GM19099 (cell line): ENCODE results near the gene INPP5A.

Experiments
- POLR2A ChIP-seq: IDR thresholded peaks from 3 replicates; pipeline ENCODE4 v1.6.1; 2011; ENCODE audit warnings: low read depth; ENCODE audit not compliant: insufficient read length; ENCODE audit errors: extremely low read depth

The INPP5A gene

DNA sequence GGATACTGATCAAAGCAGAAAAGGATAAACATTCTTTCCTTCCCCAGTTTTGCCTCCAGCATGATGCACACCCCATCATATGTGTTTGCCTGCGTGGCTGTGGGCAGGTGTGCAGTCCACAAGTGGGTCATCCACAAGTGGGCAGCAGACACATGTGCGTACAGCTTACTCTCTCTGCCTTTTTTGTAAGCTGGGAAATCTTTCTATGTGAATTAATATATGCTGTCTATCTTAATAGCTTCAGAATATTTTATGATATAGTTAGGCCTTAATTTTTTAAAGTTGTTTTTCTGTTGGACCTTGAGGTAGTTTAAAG, 80.1 kb downstream of the INPP5A start:
- TF ChIP-seq POLR2A, result no peak

DNA sequence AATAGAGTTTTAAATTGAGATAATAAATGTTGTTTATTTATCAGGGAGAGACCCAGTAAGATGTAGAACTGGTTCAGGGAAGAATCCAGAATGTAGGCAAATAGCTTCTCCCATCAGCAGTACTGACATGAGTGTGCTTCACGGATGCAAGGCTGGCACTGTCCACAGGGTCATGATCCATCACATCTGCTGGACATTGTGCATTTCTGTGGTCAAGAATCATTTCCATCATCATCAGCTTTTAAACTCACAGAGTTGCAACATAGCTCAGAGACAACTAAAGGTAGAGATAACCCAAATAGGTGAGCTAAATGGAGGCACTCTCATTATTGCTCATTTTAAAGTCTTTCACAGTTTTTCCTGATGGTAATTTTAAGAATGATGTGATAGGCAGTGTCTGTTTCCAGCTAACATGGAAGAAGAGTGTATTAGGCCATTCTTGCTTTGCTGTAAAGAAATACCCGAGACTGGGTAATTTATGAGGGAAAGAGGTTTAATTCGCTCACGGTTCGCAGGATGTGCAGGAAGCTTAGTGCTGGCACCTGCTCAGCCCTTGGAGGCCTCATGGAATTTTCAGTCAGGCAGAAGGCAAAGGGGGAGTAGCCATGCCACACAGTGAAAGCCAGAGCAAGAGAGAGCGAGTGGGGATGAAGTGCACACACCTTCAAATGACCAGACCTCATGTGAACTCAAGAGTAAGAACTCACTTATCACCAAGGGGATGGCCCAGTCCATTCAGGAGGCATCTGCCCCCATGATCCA, 80.8 kb downstream of the INPP5A start:
- no peak for TF ChIP-seq POLR2A

DNA sequence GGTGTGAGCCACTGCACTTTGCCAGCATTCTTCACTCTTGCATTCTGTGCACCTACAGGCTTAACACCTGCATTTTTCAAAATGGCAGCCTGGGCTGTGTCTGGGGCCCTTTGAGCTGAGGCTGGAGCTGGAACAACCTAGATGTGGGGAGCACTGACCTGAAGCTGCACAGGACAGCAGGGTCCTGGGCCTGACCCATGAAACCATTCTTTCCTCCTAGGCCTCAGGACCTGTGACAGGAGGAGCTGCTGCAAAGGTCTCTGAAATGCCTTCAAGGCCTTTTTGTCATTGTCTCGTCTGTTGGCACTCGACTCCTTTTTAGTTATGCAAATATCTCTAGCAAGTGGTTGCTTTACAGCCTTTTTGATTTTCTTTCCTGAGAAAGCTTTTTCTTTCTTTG, 82.3 kb downstream of the INPP5A start:
- no peak for TF ChIP-seq POLR2A

DNA sequence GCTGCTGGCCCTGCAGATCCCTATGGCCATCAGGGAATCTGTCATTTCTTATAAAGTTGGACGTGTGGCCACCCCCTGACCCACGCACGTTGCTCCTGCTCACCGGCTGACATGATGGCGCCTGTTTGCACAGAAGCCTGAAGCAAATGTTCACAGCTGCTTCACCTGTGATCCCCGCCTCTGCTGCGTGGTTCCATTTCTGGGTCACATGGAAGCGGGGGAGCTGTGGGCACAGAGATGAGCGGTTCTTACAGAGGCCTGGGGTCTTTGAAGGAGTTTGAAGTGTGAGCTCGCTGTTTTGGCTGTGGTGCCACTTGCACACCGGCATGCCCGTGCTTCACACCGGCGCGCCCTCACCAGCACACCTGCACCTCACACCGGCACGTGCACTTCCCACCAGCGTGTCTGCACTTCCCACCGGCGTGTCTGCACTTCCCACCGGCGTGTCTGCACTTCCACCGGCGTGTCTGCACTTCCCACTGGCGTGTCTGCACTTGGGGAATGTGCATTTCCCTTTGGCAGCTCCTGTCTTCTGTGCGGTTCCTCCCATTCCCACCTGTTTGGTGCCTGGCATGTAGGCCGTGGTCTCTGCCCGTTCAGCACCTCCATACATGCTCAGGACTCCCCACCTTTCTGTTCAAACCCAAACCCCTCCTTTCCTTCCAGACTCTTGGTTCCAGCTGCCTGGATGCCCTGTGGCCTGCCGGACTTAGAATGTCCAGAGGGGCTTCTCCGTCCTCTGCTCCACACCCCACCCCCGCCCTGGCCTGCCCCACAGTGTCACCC, 86.7 kb downstream of the INPP5A start:
- no peak for TF ChIP-seq POLR2A

DNA sequence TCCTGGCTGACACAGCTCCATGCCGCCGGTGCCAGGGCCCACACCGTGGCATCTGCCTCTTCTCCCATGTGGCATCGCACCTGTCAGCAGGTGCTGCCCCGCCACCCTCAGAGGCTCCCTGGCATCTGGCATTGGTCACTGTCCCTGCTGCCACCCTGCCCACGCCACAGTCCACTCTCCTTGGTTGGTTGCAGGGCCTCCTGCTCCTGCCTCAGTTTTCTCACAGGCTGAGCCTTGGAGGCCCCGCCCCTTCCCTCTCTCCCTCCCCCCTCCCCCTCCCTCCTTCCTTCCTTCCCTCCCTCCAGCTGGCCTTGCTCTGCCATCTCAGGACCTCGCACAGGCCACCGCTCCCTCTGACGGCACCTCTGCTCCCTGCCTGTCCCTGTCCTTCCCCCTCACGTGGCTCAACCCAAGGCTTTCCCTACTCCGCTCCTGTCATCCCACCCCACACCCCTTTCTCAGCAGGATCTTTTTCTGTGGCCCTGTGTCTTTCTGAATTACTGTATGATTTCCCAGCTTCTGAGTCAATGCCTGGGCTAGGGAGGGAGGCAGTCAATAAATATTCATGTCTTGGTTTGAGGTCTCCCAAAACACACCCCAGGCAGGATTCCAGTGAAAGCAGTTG, 87.4 kb downstream of the INPP5A start:
- TF ChIP-seq POLR2A, result no peak

DNA sequence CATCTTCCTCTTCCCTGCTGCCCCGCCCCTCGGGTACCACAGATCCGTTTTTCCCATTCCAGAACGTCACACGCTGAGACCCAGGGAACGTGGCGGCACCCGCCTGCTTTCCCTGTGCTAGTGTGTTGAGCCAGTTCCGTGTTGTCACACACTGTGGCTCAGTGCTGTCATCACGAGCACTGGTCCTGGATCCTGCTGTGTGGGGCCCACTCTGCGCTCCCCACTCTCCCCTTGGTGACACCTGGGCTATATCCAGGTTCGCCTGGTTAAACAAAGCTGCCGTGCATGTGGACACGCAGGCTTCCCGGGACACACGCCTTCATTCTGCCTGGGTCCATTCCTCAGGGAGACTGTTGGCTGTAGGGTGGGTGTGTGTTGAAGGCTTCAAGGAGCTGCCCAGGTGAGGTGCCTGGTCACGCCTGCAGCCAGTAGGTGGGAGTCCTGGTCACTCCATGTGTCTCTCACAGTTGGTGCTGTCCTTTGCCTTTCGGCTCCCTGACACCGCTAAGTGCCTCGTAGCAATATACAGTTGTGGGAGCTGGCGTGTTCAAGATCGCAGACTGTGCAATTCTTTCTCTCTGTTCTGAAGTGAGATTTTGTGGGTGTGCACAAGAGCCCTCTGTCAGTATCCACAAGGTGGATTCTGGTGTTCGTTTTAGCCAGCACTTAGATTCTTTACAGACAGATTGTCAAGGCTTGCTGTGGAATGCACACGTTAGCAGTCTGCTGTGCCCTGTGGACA, 88.6 kb downstream of the INPP5A start:
- no peak for TF ChIP-seq POLR2A

DNA sequence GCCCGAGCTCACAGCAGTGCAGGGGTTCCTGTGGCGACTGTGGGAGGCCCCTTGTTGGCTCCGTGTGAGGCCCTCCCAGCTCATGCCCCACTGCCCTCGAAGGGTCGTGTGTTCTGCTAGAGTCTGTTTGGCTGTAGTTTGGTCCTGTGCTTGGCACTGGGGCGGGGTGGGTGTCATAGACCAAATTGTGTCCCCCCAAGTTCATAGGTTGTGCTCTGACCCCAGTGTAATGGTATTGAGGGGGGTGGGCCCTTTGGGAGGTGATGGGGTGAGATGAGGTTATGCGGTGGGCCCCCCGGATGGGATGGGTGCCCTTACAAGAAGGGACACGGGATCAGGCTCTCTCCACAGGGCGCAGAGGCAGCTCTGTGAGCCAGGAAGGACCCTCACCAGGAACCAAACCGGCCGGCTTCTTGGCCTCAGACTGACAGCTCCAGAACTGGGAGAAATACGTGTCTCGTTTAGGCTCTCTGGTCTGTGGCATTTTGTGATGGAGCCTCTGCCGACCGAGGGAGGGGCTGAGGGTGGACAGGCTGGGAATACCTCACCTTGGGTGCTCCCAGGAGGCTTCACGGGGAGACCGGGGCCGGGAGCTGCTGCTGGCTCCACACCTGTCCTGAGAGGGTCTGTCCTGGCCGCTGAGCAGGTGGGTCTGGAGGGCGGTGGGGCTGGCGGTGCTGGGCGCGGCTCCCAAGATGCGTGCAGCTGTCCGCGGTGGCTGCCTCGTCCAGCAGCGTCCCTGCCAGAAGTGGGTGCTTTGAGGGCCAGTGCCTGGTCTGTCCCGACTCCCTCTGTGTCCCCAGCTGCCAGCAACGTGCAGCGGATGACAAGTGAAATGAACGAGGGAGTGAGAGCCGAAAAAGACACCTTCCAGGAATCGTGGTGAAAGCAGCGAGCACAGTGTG, 89.4 kb downstream of the INPP5A start:
- no peak for TF ChIP-seq POLR2A

DNA sequence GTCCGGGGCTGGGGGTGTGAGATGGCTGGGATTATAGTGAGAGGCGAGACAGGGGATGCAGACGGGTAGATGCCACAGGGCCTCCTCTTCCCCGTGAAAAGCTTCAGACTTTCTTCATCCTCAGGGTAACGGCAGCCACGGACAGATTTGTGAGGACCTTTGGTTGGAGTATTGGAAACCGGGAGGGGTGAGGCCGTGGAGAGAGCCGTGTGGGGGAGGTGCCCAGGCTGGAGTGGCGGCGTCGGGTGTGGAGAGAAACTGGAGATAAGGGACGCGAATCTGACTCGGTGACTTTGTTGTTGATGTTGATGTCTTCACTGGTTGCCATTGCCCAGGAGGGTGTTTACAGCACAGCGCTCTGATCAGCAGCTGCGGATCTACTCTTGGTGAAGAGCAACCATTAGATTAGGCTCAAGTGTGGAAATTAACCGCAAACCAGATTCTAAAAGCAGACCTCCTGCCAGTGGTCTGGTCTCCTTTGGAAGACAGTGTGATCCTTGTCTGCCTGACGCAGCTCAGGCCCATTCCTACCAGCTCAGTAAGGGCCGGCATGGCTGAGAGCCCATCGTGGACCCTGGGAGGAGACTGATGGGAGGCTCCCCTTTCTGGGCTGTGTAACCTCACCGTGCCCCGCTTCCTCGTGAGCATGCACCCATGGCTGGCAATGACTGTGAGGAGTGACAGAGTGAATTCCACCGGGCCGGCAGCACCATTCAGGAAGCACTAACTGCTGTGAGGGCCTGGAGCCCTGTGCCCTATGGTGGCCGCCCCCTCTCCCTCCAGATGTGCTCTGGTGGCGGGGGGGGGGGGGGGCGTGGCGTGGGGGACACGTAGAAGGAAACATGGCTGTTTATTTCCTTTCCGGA, 90.3 kb downstream of the INPP5A start:
- no peak for TF ChIP-seq POLR2A

DNA sequence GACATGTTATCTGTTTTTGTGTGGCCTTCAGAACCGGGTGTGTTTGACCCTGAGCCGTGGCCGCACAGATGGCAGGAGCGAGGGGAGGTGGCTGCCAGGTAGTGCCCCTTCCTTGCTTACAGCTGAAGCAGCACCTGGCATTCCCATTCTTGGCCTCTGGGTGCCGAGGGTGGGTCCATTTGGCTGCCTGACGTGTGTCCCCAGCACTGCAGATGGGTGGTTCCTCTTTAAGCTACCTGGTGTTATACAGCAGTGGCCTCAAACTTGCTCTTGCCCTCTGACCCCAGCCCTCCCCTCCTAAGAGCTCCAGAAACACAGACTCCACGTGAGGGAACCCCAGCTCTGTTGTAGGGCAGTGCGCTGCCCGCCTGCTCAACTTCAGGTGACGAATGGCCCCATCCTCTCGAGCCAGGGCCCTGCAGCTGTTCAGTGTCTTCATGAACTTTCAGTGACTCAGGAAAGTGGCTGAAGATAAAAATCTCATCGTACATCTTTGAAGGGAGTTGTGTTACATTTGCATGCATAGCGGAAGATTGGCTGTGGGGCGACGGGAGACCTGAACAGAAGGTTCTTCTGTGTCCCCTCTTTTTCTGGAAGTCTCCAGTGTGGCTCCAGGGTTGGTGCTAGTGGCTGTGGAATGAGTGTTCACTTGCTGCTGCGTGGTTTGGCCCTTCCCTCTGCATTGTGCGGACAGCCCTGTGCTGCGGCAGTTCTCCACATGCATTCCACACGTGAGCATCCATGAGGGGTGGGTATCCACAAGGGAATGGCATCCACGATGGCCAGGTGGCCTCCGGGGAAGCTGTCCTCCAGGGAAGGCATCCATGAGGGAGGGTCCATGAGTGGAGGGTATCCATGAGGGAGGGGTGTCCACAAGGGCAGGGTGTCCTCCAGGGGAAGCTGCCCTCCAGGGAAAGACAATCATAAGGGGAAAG, 91.6 kb downstream of the INPP5A start:
- no peak for TF ChIP-seq POLR2A

DNA sequence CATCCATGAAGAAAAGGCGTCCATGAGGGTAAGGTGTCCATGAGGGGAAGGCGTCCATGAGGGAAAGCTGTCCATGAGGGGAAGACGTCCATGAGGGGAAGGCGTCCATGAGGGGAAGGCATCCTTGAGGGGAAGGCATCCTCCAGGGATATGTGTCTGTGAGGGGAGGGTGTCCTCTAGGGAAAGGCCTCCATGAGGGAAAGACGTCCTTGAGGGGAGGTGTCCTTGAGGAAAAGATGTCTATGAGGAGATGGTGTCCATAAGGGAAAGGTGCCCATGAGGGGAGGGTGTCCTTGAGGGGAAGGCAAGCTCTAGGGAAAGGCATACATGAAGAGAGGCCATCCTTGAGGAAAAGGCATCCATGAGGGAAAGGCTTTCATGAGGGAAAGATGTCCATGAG, 92.6 kb downstream of the INPP5A start:
- TF ChIP-seq POLR2A, result no peak

DNA sequence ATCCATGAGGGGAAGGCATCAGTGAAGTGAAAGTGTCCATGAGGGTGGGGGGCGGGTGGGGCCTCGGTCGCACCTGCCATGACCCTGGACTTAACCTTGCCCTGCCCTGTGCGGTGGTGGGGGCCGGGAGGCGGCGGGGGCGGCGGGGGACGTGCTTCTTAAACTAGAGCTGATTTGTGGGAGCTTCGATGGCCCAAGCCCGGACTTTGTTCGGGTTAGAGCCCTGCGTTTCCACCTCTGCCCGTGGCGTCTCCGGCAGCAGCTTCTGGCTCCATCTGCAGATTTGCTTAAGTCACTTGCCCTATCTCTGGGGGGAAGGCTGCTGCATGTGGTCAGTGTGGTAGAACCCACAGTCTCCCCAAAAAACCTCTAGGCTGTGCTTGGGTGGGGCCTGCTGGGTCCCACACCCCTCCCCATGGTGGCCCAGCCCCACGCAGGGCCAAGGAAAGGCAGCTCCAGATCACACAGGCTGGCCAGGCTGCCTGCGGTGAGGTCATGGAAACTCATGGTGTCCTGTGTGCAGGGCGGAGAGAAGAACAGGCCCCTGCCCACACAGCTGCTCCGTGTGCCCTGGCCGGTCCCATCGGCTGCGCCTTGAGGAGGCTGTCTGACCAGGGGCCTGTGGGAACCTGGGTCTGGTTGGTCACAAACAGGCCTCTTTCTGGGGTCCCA, 93.2 kb downstream of the INPP5A start:
- no peak for TF ChIP-seq POLR2A

DNA sequence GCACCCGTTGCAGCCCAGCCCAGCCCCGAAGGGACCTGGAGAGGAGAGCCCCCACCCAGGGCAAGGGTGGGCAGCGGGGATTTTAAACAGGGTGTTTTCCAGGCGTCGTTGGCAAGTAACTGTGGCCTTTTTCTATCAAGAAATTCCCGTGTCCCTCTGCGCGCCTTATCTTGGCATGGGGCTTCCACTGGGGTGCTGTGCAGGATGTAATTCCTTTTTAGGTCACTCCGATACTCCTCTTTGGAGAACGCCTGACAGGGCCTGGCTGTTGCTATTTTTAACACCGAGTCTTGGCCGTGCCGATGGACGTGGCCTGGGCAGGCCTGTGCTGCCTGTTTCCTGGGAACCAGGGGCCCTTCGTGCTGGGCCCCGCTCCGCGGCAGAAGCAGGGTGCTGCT, 93.8 kb downstream of the INPP5A start:
- no peak for TF ChIP-seq POLR2A
